ENCODE data around the gene EIF5A.

EIF5A gene

DNA sequence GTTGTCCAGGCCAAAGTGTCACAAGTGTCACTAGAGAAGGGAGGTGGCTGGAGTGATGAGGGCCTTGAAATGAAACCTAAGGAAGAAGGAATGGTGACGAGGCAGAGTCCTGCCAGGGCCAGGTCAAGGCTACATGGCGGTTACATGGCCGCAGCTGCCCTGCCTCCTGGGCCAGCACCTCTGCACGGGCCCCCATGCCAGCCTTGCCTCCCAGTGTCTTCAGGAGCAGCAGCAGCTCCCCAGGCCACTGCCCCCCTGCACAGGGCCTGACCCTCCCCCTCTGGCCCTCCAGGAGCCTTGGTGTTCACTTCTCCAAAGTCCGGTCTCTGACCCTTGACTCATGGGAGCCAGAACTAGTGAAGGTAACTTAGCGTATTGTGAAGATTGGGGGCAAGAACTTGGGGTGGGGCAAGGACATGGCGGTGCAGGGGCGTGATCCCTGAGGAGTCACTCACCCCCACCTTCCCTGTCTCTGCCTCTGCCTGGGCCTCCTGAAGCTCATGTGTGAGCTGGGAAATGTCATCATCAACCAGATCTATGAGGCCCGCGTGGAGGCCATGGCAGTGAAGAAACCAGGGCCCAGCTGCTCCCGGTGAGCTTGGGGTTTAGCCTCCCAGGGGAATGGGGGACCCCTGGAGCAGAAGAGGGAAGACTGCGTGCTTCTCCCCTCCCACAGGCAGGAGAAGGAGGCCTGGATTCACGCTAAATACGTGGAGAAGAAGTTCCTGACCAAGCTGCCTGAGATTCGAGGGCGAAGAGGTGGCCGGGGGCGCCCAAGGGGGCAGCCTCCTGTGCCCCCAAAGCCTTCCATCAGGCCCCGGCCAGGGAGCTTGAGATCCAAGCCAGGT is 40.4 kb downstream of the EIF5A start:
- H3K4me3 ChIP-seq (ENCODE audit: low read depth, low read length): no peak overlapping the region
- no peak for TF ChIP-seq CTCF (IDR thresholded peaks at IDR 0.05; ENCODE audit: borderline replicate concordance, insufficient read depth, low read depth, low read length)

DNA sequence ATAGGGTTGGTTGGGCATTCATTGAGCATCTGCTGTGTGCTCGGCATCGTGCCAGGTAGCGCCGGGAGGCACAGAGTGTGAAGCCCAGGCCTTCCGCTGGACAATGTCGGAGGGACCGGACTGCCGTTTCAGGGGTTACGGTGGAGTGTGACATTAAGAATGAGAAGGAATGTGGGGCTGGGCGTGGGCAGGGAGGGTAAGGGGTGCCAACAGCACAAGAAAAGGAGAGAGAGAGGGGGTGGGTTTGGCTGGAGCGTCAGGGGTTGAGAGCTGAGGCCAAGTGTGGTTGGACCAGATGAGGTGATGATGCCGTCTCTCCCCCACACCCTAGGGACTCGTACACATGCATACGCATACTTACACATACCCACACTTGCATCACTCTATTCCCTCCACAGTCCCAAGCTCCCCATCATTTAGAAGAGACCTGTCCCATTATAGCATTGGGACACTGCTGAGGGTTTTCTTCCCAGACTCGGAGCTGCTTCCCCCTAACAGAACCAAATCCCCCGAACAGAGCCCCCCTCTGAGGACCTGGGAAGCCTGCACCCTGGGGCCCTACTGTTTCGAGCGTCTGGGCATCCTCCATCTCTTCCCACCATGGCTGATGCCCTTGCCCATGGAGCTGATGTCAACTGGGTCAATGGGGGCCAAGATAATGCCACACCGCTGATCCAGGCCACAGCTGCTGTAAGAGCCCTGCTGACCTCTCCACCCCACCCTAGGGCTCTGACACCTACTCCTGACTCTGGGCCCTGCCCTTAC is 41.2 kb downstream of the EIF5A start:
- no peak for TF ChIP-seq CTCF (IDR thresholded peaks at IDR 0.05; ENCODE audit: borderline replicate concordance, insufficient read depth, low read depth, low read length)
- no peak overlapping the region for H3K4me3 ChIP-seq (ENCODE audit: low read depth, low read length)

DNA sequence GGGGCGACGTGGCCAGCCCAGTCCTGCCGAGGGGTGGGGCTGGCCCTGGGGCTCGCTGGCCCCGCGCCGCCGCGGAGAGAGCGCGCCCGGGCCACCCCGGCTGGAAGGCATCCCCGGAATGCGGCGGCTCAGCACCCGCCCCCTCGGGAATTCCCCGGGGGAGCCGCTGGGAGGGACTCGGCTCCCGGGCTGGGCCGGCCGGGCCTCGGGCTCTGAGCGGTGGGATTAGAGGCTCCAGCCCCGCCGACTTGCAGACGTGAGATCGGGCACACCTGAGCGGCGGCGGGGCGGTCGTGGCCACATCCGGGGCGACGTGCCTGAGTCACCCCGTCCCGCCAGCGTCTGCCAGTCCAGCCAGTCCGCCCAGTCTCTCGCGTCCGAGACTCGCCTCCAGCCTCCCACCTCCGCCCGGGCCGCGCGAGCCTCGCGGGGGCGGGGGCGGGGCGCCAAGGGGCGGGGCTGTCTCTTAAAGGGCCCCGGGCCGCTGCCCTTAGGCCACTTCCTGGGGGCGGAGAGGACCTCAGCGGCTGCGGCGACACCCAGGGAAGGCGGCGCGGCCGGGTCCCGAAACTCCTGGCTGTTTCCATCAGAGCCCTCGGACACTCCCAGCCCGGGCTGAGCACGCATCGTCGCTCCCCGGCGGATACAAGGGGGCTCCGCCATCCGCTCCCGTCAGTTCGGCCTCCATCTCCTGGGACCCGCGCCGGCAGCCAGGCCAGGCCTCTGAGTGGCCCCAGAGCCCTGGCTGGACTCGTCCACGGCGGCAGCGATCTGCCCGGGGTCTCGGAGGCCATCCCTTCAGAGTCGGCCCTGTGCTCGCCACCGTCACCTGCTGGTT is 44.5 kb downstream of the EIF5A start, which contains the start of gene KCTD11:
KCTD11 (plus strand) TSS at position 498 of the 838 bp plus-strand sequence.
- no peak for TF ChIP-seq CTCF (IDR thresholded peaks at IDR 0.05; ENCODE audit: borderline replicate concordance, insufficient read depth, low read depth, low read length)
- H3K4me3 ChIP-seq (ENCODE audit: low read depth, low read length): peak within 1 kb of the TSS; percentile 57

DNA sequence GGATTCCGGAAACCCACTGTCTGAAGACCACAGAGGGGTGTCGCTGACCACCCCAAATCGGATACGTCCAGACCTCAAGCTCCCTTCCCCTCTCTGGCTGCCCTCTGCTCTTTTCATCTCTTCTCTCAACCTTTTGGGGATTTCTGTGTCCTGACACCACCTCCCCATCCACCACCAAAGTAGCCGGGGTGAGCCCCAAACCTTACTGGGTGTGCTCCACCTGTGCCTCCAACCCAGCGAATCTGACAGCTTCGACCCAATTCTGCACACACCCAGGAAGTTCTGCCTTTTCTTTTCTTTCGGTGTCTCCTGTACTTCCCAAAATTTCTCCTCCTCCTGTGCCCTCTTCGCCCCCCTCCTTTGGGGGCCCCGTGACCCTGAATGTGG is 45.1 kb downstream of the EIF5A start:
- peak; percentile 70 for TF ChIP-seq CTCF (IDR thresholded peaks at IDR 0.05; ENCODE audit: borderline replicate concordance, insufficient read depth, low read depth, low read length)
- H3K4me3 ChIP-seq (ENCODE audit: low read depth, low read length): peak overlapping the region; percentile 57

DNA sequence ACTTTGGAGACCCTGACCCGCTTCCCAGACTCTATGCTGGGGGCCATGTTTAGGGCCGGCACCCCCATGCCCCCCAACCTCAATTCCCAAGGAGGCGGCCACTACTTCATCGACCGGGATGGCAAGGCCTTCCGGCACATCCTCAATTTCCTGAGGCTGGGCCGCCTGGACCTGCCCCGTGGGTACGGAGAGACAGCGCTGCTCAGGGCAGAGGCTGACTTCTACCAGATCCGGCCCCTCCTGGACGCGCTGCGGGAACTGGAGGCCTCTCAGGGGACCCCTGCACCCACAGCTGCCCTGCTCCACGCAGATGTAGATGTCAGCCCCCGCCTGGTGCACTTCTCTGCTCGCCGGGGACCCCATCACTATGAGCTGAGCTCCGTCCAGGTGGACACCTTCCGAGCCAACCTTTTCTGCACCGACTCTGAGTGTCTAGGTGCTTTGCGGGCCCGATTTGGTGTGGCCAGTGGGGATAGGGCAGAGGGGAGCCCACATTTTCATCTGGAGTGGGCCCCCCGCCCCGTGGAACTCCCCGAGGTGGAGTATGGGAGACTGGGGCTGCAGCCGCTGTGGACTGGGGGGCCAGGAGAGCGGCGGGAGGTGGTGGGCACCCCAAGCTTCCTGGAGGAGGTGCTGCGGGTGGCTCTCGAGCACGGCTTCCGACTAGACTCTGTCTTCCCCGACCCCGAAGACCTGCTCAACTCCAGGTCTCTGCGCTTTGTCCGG is 45.6 kb downstream of the EIF5A start:
- H3K4me3 ChIP-seq (ENCODE audit: low read depth, low read length): peak overlapping the region; percentile 57
- TF ChIP-seq CTCF (IDR thresholded peaks at IDR 0.05; ENCODE audit: borderline replicate concordance, insufficient read depth, low read depth, low read length): no peak

GRCh38 chr17:7354262-7354843 is 46.9 kb downstream of the EIF5A start:
- TF ChIP-seq CTCF (IDR thresholded peaks at IDR 0.05; ENCODE audit: borderline replicate concordance, insufficient read depth, low read depth, low read length): no peak
- H3K4me3 ChIP-seq (ENCODE audit: low read depth, low read length): no peak overlapping the region

Data from GM12875 (cell line).